Activated naive CD4-positive, alpha-beta T cell treated with anti-CD3 and anti-CD28 coated beads, Interleukin-2, amount 10 ng/mL, durations not matched to agents 7 days and 5 days (primary cell): Measurements from ENCODE around the gene NT5M.
"Not testable (repeated sequence)": the region's sequence is repeated elsewhere in the genome, so short reads cannot be mapped to it uniquely, and the experiment has no call there.

Experiments used
- CTCF ChIA-PET: fragments of 350-600 bp; sonication (Branson Sonifier 250); formaldehyde crosslinking; loops from one replicate; lab custom pipeline; 2021; ENCODE audit warnings: antibody characterized with exemption; lab: Charles Lee
- DNase-seq: peaks from one replicate; pipeline ENCODE4 v3.0.0-alpha.2; 2020
- H3K27ac Mint-ChIP-seq: one replicate; pipeline ENCODE4 v1.8.0; 2021; ENCODE audit warnings: mild to moderate bottlenecking, moderate library complexity, mixed read lengths
- H3K27me3 Mint-ChIP-seq: one replicate; pipeline ENCODE4 v1.8.0; 2021; ENCODE audit warnings: mild to moderate bottlenecking, mixed read lengths
- H3K36me3 Mint-ChIP-seq: one replicate; pipeline ENCODE4 v1.8.0; 2021; ENCODE audit warnings: mixed read lengths
- H3K4me1 Mint-ChIP-seq: one replicate; pipeline ENCODE4 v1.8.0; 2021; ENCODE audit warnings: mixed read lengths
- H3K4me3 Mint-ChIP-seq: one replicate; pipeline ENCODE4 v1.8.0; 2021; ENCODE audit warnings: mild to moderate bottlenecking, moderate library complexity, mixed read lengths
- H3K9me3 Mint-ChIP-seq: one replicate; pipeline ENCODE4 v1.8.0; 2021; ENCODE audit warnings: mixed read lengths

Gene NT5M

GRCh38 chr17:17375841-17376240 is 72.7 kb downstream of the NT5M start:
- no peaks in the 10 kb centered on the region for H3K36me3 Mint-ChIP-seq
- no peak overlapping the region for H3K4me3 Mint-ChIP-seq
- no peak for DNase-seq
- H3K4me1 Mint-ChIP-seq: no peaks in the 10 kb centered on the region
- no peaks in the 10 kb centered on the region for H3K9me3 Mint-ChIP-seq
- H3K27ac Mint-ChIP-seq: no peak overlapping the region
- H3K27me3 Mint-ChIP-seq: peaks cover 28% of the 10 kb centered on the region
- CTCF ChIA-PET: no interaction called here

DNA sequence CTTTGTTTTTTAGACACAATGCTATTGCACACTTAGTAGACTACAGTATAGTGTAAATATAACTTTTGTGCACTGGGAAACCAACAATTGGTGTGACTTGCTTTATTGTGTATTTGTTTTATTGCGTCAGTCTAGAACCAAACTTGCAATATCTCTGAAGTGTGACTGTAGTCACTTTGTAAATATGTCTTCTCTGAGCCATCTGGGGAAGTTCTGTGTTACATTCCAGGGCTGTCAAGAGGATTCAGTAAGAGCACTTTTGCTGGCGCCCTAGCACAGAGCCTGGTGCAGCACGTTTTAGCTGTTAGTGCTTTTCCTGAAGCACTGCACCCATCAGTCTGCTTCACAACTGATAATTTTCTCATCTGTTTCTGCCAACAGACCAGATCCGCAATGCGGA is 73.2 kb downstream of the NT5M start:
- Mint-ChIP-seq H3K9me3 (no peaks in the 10 kb centered on the region), H3K27ac (no peak overlapping the region), H3K36me3 (no peaks in the 10 kb centered on the region), H3K4me3 (no peak overlapping the region), H3K4me1 (no peaks in the 10 kb centered on the region), H3K27me3 (peaks cover 29% of the 10 kb centered on the region)
- CTCF ChIA-PET: no interaction called here
- DNase-seq: no peak

DNA sequence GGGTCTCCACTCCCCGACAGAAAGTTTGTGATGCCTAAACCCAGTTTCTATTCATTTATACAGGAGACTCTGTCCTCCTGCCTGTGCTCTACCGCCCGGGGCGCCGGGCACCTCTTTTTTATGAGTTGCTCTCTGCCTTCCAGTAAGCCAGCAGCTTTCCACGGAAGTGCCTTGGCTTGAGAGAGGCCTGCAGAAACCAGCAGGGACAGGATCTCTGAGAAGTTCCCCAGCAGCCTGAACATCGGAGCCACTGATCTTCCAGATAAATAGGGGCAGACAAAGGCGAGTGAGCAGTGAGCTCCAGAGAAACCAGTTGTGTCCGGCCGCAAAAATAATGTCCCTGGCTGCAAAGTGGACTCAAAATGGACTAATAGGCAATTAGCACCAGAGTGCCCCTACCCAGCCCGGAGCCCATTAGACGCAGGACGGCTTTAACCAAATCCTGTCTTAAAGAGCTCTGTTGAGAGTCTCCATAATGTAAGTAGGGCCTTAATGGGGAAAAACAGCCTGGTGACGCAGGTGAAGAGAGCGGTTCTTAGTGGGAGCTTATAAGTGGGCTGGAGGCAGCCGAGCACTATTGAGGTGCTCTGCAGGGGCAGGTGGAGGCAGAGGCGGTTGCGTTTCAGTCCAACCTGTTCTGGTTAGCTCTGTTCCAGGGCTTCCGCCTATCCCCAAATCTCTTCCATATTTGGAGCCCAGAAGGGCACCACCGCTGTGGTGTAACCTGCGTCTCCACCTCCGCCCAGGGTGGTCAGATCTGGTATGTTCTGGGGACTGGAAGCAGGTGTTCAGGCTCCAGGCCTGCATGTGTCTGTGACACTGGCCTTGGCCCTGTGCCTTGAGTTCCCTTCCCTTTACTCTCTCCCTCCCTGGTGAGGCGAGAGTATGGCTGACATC is 74.1 kb downstream of the NT5M start:
- CTCF ChIA-PET: no interaction called here
- Mint-ChIP-seq H3K27ac (no peak overlapping the region), H3K27me3 (peaks cover 35% of the 10 kb centered on the region), H3K4me1 (no peaks in the 10 kb centered on the region), H3K36me3 (no peaks in the 10 kb centered on the region), H3K4me3 (no peak overlapping the region), H3K9me3 (no peaks in the 10 kb centered on the region)
- no peak for DNase-seq

- Mint-ChIP-seq H3K27ac (no peak overlapping the region), H3K27me3 (peaks cover 42% of the 10 kb centered on the region), H3K4me1 (no peaks in the 10 kb centered on the region), H3K4me3 (no peak overlapping the region), H3K36me3 (no peaks in the 10 kb centered on the region), H3K9me3 (no peaks in the 10 kb centered on the region)
- no peak for DNase-seq
- CTCF ChIA-PET: no interaction called here
Observed at GRCh38 chr17:17379197-17379991, 76.2 kb downstream of the NT5M start.

GRCh38 chr17:17380145-17380925 is 77.2 kb downstream of the NT5M start:
- H3K4me3 Mint-ChIP-seq: no peak overlapping the region
- H3K4me1 Mint-ChIP-seq: no peaks in the 10 kb centered on the region
- peaks cover 43% of the 10 kb centered on the region for H3K27me3 Mint-ChIP-seq
- no peak for DNase-seq
- H3K9me3 Mint-ChIP-seq: no peaks in the 10 kb centered on the region
- H3K27ac Mint-ChIP-seq: no peak overlapping the region
- CTCF ChIA-PET: no interaction called here
- no peaks in the 10 kb centered on the region for H3K36me3 Mint-ChIP-seq

DNA sequence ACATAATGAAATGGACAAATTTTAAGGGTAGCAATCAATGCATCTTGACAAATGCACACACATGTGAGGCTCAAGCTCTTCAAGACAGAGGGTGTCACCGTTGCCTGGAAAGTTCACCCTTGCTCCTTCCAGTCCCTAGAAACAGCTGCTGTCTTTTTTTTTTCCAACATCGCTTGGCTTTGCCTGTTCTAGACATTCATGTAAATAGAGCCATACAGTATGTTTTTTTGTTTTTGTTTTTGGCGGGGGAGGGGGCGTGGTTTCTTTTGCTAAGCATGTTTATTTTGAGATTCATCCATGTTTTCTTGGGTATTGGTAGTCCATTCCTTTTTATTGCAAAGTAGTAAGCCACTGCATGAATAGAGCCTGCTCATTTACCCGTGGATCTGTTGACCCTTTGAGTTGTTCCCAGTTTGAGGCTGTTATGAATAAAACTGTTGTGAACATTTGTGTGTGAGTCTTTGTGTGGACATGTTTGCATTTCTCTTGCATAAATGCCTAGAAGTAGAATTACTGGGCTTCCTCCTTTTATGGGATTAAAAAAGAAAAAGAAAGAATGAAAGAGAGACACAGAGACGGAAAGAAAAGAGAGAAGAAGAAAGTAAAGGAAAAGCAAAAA is 78.4 kb downstream of the NT5M start:
- no peak overlapping the region for H3K4me3 Mint-ChIP-seq
- peaks cover 43% of the 10 kb centered on the region for H3K27me3 Mint-ChIP-seq
- H3K9me3 Mint-ChIP-seq: no peaks in the 10 kb centered on the region
- no peaks in the 10 kb centered on the region for H3K36me3 Mint-ChIP-seq
- H3K4me1 Mint-ChIP-seq: no peaks in the 10 kb centered on the region
- CTCF ChIA-PET: no interaction called here
- H3K27ac Mint-ChIP-seq: no peak overlapping the region
- DNase-seq: no peak

GRCh38 chr17:17382065-17382459 is 78.9 kb downstream of the NT5M start:
- CTCF ChIA-PET: interaction anchor here (0.7 kb wide), 1 partner anchor 309 kb away, joined by 3 read pairs; no protein-coding TSS in a partner anchor
- H3K36me3 Mint-ChIP-seq: no peaks in the 10 kb centered on the region
- H3K27me3 Mint-ChIP-seq: peaks cover 43% of the 10 kb centered on the region
- no peaks in the 10 kb centered on the region for H3K4me1 Mint-ChIP-seq
- H3K9me3 Mint-ChIP-seq: no peaks in the 10 kb centered on the region
- DNase-seq: no peak
- no peak overlapping the region for H3K4me3 Mint-ChIP-seq
- H3K27ac Mint-ChIP-seq: no peak overlapping the region

DNA sequence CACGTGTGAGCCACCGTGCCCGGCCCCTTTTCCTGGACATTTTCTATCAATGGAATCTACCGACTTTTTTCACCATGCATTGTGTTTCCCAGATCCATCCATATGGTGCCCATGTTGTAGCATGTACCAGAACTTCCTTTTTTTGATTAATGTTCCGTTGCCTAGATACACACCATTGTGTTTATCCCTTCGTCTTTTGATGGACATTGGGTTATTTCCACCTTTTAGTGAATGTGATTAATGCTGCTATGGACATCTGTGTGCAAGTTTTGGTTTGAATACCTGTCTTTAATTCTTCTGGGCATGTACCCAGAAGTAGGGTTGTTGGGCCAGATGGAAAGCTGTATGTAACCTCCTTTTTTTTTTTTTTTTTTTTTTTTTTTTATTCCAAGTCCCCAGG is 79.8 kb downstream of the NT5M start:
- H3K27ac Mint-ChIP-seq: no peak overlapping the region
- no peak overlapping the region for H3K4me3 Mint-ChIP-seq
- H3K36me3 Mint-ChIP-seq: no peaks in the 10 kb centered on the region
- H3K4me1 Mint-ChIP-seq: no peaks in the 10 kb centered on the region
- H3K9me3 Mint-ChIP-seq: no peaks in the 10 kb centered on the region
- peaks cover 44% of the 10 kb centered on the region for H3K27me3 Mint-ChIP-seq
- CTCF ChIA-PET: no interaction called here
- DNase-seq: no peak

- CTCF ChIA-PET, DNase-seq, H3K27ac Mint-ChIP-seq, H3K4me3 Mint-ChIP-seq, H3K4me1 Mint-ChIP-seq, H3K9me3 Mint-ChIP-seq, H3K36me3 Mint-ChIP-seq: not testable (repeated sequence)
- peaks cover 49% of the 10 kb centered on the region for H3K27me3 Mint-ChIP-seq
Observed at GRCh38 chr17:17383431-17384290, 80.5 kb downstream of the NT5M start.

- Mint-ChIP-seq H3K36me3 (no peaks in the 10 kb centered on the region), H3K4me1 (no peaks in the 10 kb centered on the region), H3K9me3 (no peaks in the 10 kb centered on the region), H3K27ac (no peak overlapping the region), H3K4me3 (no peak overlapping the region), H3K27me3 (peaks cover 53% of the 10 kb centered on the region)
- DNase-seq: no peak
- CTCF ChIA-PET: no interaction called here
Observed at GRCh38 chr17:17384291-17384615, 81.1 kb downstream of the NT5M start.

GRCh38 chr17:17384961-17385360 is 81.8 kb downstream of the NT5M start:
- CTCF ChIA-PET: no interaction called here
- H3K9me3 Mint-ChIP-seq: no peaks in the 10 kb centered on the region
- no peak overlapping the region for H3K4me3 Mint-ChIP-seq
- no peaks in the 10 kb centered on the region for H3K4me1 Mint-ChIP-seq
- H3K27me3 Mint-ChIP-seq: peaks cover 51% of the 10 kb centered on the region
- no peak for DNase-seq
- no peaks in the 10 kb centered on the region for H3K36me3 Mint-ChIP-seq
- H3K27ac Mint-ChIP-seq: no peak overlapping the region

DNA sequence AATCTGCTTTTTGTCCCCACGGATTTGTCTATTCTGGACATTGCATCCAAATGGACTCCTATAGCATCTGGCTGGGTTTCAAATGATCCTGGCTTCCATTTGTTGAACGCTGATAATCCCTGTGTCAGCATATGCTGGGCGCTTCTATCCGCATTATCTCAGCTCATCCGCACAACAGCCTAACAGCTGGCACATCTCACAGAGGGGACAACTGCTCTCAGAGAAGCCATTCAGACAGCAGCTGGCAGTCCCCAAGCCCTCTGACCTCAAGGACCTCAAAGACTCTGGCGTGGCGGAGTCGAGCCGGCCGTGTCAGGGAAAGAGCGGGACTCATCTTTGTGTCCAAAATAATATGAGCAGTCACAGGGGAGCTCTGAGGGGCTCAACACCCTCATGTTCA is 82.3 kb downstream of the NT5M start:
- Mint-ChIP-seq H3K4me3 (no peak overlapping the region), H3K36me3 (no peaks in the 10 kb centered on the region), H3K4me1 (no peaks in the 10 kb centered on the region), H3K9me3 (no peaks in the 10 kb centered on the region), H3K27me3 (peaks cover 49% of the 10 kb centered on the region), H3K27ac (no peak overlapping the region)
- DNase-seq: no peak
- CTCF ChIA-PET: no interaction called here

GRCh38 chr17:17386094-17386800 is 83.1 kb downstream of the NT5M start:
- Mint-ChIP-seq H3K27ac (no peak overlapping the region), H3K4me1 (peaks cover under 1% of the 10 kb centered on the region), H3K27me3 (peaks cover 48% of the 10 kb centered on the region), H3K9me3 (no peaks in the 10 kb centered on the region), H3K36me3 (no peaks in the 10 kb centered on the region), H3K4me3 (no peak overlapping the region)
- CTCF ChIA-PET: no interaction called here
- no peak for DNase-seq
